Lower leg skin (tissue), 3 donors: ENCODE results near the gene UNKL.

Experiments used
- CTCF ChIP-seq, 3 donors: fragments of 450-650 bp; IDR thresholded peaks; one replicate each; pipeline ENCODE4 v1.5.1; 2016; ENCODE audit warnings: antibody characterized with exemption in 3 of 3, mild to moderate bottlenecking in 3 of 3, moderate library complexity in 2 of 3
- POLR2A ChIP-seq, 2 donors: fragments of 450-650 bp; IDR thresholded peaks; one replicate each; pipeline ENCODE4 v1.6.1; 2016 to 2017; ENCODE audit warnings: antibody characterized with exemption in 2 of 2, mild to moderate bottlenecking in 1 of 2, moderate library complexity in 1 of 2

DNA sequence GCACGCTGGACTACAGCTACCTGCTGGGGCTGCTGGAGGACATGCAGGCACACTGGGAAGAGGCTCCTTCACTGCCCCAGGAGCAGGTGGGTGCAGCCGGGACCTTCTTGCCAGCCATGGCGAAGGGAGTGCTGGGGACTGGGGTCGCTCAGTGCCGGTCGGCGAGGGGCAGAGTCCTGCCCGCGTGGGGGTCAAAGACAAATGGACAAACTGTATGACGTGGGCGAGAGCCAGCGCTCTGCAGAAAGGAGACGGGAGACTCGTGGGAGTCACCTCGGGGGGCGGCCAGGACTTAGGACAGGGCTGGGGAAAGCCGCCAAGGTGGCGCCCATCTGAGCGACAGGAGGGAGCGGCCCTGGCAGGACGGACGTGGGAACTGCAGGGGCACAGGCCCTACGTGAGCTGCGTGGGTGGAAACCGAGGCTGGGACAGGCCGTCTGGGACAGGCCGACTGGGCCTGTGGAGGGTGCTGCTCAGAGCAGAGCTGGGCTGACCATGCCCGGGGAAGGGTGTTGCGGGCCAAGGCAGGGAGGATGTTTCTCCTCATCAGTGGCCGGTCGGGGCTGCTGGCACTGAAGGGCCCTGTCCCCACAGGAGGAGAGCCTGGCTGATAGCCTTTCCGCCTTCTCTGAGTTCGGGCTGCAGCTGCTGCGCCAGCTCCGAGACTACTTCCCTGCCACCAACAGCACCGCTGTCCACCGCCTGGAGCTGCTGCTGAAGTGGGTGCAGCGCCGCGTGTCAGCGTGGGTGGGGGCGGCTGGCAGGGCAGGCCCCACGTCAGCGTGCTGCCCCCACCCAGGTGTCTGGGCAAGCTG lies 70.9 kb downstream of the UNKL start:
- TF ChIP-seq CTCF (IDR thresholded peaks at IDR 0.05) (no peak), POLR2A (IDR thresholded peaks at IDR 0.05) (no peak)
